Measurements from ENCODE around the gene RCCD1.

RCCD1 gene

DNA sequence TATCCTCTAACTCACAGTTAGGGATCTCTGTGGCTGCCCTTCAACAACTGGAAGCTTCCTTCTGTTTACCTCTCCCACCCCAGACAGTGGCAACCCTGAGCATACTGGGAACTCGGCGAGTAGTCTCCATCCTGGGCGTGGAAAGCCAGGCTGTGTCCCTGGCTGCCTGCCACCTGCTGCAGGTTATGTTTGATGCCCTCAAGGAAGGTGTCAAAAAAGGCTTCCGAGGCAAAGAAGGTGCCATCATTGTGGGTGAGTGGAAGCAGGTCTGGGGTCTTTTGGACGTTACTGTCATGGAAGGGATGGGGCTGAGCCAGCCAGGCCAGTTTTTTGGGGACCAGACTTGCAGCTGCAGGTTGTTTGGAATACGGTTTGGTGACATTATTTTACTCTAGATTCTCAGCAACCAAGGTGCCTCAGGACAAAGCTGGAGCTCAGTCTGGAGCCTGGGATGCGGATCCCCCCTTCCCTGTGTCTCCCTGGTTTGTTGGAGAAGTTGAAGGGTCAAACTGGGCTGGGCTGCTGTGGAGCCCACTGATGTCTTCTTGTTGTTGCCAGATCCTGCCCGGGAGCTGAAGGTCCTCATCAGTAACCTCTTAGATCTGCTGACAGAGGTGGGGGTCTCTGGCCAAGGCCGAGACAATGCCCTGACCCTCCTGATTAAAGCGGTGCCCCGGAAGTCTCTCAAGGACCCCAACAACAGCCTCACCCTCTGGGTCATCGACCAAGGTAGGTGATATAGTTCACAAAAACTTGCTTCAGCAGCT is 12.1 kb upstream of the RCCD1 start:
- no peak for DNase-seq (ENCODE audit: low read depth)

DNA sequence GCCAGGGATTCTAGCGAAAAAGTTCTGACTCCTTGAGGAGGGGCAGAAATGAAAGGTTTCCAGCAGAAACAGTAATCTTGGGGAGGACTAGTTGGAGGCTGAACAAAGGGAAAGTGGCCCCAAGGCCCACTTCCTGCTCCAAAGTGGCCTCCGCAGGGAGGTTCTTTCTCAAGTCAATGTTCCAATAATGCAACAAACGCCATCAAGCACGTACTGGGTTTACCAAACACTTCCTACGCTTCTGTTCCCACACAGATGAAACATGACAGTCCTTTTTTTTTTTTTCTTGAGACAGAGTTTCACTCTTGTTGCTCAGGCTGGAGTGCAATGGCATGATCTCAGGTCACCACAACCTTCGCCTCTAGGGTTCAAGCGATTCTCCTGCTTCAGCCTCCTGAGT is 9.6 kb upstream of the RCCD1 start:
- no peak for DNase-seq (ENCODE audit: low read depth)

DNA sequence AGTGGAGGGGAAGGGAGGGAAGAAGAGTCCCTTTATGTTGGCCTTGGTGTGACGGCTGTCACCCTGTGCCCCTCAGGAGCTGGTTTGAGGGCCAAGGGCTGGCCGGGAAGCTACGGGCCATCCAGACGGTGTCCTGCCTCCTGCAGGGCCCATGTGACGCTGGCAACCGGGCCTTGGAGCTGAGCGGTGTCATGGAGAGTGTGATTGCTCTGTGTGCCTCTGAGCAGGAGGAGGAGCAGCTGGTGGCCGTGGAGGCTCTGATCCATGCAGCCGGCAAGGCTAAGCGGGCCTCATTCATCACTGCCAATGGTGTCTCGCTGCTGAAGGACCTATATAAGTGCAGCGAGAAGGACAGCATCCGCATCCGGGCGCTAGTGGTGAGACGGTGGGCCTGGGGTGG is 8.1 kb upstream of the RCCD1 start:
- no peak for DNase-seq (ENCODE audit: low read depth)

DNA sequence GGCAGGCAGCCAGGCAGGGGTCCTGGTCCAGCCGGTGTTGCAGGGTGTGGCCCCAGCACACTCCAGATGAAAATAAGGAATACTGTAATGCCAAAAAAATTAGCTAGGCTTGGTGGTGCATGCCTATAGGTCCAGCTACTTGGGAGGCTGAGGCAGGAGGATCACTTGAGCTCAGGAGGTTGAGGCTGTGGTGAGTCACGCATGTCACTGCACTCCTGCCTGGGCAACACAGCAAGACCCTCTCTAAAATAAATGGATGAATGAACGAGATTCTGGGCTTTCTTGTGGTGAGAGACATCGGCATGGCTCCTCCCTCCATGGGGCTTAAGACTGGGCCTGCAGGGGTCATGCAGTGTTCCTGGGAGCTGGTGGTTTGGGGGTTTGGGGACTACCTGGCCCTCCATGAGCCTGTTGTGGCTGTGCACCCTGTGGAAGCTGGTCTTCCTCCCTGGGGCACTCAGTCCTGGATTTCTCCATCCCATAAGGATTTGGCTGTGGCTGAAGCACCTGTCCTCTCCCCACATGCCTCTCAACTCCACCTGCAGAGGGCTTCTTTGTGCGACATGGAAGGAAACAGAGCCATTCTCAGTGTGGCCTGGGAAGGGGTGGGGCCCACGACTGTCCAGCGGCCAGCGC is 7.6 kb upstream of the RCCD1 start:
- no peak for DNase-seq (ENCODE audit: low read depth)

DNA sequence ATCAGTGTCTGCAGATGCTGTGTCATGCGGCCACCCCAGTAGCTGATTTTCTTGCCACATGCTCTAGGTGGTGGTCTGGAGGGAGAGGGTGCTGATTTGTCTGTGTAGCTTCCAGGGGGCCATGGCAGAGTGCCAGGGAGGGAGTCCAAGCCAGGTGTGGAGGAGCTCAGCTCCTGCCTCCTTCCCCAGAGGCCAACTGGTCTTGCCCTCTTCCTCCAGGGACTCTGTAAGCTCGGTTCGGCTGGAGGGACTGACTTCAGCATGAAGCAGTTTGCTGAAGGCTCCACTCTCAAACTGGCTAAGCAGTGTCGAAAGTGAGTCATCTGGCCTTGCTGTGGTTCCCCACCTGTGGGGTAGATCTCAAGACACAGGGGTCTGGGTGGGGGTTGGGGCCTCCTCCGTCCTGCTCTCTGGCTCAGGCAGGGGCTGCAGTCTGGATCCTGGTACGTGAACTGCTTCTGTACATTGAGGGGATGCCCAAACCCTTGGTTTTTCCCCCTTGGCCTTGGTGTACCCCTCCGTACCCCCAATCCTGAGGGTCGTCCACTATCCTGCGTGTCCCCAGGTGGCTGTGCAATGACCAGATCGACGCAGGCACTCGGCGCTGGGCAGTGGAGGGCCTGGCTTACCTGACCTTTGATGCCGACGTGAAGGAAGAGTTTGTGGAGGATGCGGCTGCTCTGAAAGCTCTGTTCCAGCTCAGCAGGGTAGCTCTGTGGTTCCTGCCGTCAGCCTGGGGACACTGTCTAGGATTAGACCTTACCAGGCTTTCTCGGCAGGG is 6.9 kb upstream of the RCCD1 start:
- DNase-seq (ENCODE audit: low read depth), result no peak

DNA sequence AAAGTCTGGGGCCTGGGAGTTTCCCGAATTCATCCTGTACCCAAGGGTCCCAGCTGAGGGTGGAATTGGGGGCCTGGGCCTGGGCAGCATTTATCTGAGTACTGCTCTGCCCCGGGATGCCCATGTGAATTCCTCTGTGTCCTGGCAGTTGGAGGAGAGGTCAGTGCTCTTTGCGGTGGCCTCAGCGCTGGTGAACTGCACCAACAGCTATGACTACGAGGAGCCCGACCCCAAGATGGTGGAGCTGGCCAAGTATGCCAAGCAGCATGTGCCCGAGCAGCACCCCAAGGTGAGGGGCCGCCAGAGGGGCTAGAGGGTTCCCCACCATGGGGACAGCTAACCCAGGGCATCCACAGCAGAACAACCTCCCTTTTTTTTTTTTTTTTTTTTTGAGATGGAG is 6.2 kb upstream of the RCCD1 start:
- DNase-seq (ENCODE audit: low read depth), result no peak

DNA sequence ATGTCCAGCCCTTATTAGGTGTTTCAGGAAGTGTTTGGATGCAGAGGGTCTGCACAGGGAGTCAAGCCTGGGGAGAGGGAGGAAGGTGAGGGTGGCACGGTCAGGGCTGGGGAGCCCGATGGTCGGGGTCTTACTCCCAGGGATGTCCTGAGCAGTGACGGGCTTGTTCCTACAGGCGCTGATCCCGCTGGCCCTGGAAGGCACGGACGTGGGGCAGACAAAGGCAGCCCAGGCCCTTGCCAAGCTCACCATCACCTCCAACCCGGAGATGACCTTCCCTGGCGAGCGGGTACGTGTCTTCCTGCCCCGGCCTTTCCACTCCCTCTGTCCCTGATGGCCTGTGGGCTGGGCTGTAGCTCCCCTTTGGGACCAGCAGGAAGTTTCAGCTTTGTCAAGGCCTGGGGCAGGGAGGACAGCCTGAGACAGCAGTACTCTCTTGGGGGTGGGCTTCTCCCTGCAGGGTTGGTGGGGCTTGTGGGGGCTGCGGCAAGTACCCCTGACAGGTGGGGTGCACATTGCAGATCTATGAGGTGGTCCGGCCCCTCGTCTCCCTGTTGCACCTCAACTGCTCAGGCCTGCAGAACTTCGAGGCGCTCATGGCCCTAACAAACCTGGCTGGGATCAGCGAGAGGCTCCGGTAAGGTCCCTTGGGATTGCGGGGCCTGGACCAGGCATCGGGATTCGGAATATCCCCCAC is 4.6 kb upstream of the RCCD1 start:
- DNase-seq (ENCODE audit: low read depth), result no peak

DNA sequence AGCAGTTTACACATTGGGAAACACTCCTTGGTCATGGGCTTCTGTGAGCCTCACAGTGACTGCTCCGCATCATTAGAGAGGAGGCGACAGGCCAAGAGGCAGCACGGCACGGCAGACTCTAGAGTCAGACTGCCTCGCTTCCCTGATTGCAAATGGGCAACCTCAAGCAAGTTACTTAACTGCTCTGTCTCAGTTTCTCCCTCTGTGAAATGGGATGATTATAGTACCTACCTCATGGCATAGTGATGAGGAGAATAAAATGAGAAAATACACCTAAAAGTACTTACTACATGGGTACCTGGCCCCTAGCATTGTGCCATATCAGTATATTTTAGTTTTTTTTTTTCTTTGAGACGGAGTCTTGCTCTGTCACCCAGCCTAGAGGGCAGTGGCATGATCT is 4.0 kb upstream of the RCCD1 start:
- DNase-seq (ENCODE audit: low read depth), result no peak

DNA sequence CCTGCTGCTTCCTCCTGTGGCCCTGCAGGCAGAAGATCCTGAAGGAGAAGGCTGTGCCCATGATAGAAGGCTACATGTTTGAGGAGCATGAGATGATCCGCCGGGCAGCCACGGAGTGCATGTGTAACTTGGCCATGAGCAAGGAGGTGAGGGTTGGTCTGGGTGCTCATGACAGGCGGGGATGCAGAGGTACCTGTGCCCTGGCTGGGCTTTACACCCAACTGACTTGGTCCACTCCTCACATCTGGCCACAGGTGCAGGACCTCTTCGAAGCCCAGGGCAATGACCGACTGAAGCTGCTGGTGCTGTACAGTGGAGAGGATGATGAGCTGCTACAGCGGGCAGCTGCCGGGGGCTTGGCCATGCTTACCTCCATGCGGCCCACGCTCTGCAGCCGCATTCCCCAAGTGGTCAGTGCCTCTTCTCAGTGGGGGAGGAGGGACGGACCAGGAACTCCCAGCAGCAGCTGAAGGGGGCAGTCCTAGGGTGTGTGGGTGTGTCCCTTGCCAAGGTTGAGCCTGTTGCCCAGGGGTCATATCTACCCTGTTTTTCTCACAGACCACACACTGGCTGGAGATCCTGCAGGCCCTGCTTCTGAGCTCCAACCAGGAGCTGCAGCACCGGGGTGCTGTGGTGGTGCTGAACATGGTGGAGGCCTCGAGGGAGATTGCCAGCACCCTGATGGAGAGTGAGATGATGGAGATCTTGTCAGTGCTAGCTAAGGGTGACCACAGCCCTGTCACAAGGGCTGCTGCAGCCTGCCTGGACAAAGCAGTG is 1.6 kb upstream of the RCCD1 start:
- no peak for DNase-seq (ENCODE audit: low read depth)

DNA sequence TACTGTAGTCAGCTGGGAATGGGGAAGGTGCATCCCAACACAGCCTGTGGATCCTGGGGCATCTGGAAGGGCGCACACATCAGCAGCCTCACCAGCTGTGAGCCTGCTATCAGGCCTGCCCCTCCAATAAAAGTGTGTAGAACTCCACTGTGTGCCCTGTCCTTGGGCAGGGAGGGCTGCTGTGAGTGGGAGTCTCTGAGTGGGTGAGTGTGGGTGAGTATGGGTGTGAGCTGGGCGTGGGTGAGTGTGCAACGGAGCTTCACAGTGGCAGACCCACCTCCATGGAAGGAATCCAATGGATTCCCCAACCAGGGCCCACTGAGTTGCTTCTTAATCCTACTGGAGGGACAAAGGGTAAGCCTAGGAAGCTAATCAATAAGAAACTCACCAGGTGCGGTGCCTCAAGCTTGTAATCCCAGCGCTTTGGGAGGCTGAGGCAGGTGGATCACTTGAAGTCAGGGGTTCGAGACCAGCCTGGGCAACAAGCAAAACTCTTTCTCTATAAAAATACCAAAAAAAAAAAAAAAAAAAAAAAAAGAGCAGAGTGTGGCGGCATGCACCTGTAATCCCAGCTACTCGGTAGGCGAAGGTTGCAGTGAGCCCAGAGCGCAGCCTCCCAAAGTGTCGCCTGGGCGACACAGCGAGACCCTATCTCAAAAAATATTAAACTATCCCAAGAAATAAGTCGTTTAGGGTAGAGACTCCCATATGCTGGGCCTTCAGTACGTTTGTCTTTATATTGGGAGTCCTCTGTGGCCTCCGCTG is 555 bp upstream of the RCCD1 start:
- DNase-seq (ENCODE audit: low read depth), result no peak

DNA sequence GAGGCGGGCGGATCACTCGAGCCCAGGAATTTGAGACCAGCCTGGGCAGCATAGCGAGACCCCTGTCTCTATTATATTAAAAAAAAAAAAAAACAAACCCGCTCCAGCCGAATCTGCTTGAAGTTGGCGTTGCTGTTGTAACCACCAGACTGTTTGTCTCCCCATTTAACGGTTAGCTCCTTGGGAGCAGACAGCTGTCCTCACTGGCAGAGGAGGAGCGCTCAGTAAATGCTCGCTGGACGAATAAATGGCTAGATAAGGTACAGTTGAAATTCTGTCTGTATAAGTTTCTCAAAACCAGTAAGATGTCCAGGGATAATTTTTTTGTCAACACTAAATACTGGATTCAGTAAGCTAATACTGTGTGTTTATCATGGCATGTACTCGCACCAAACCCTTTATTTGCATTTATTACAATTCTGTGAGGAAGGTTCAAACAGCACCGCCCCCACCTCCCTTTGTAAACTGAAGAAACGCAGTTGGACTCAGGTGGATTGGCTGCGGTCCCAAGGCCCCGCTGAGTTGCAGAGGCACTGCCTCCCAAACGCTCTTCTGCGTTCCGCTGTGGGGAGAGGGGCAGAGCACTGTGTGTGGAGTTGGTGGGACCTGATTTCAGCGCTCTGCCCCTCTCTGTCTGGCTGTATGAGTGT is 1.1 kb downstream of the RCCD1 start:
- DNase-seq (ENCODE audit: low read depth), result no peak

DNA sequence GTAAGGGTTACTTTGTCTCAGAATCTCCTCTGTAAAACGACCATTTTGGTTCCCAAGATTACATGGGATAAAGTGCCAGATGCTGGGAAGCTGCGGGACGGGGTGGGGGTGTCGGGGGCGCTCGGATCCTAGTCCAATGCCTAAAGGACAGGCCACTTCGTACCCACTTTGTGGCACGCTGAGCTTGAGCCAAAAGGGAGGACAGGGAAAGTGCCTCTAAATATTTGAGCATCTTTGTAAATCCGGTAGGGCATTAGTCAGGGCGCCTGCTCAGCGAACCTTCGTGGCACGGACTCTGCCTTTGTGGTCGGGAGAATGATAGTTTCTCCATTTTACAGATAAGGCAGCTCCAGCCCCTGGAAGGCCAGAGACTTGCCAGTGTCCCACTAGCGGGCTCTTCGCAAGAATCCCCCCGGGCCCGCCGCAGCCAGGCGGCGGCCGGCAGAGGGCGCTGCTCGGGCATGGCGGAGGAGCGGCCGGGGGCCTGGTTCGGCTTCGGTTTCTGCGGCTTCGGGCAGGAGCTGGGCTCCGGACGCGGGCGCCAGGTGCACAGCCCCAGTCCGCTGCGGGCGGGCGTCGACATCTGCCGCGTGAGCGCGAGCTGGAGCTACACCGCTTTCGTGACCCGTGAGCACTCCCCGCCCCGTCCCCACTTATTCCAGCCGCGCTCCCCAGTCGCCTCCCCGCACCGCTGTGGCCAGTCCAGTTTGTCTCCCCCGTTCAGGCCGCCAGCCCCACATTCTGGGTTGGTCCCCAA is 1.8 kb downstream of the RCCD1 start:
- DNase-seq (ENCODE audit: low read depth), result peak; percentile 34

DNA sequence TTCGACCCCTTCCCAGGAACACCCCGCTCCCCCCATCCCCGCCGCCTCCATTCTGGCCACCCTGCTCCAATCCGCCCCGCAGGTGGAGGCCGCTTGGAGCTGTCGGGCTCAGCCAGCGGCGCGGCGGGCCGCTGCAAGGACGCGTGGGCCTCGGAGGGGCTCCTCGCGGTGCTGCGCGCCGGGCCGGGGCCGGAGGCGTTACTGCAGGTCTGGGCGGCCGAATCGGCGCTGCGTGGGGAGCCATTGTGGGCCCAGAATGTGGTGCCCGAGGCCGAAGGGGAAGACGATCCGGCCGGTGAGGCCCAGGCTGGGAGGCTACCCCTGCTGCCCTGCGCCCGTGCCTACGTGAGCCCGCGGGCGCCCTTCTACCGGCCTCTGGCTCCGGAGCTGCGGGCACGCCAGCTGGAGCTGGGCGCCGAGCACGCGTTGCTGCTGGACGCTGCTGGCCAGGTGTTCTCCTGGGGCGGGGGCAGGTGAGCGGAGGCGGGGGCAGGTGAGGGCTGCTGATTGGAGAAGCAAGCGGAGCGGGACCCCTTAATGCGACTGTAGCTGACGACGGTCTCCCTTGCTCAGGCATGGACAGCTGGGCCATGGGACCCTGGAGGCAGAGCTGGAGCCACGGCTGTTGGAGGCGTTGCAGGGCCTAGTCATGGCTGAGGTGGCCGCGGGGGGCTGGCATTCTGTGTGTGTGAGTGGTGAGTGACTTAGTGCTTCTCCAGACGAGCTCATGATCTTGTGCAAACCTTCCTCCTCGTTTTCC is 2.5 kb downstream of the RCCD1 start:
- DNase-seq (ENCODE audit: low read depth), result no peak

DNA sequence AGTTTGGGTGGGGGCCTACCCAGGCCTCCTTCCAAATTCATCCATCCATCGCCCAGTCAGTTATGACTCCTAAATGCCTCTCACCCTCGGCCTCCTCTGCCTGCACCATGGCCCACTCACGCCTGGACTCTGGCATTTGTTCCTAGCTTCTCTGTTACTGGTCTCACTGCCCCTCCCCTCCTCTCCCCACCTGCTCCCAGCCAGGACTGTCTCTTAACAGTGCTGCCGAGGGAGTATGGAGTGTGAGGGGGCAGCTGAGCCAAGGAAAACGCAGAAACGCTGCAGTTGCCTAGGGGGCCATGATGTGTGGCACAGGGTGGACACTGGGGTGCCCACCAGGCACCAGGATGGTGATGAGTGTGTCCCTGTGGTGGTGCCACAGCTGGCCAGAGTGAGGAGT is 3.1 kb downstream of the RCCD1 start:
- DNase-seq (ENCODE audit: low read depth), result no peak

DNA sequence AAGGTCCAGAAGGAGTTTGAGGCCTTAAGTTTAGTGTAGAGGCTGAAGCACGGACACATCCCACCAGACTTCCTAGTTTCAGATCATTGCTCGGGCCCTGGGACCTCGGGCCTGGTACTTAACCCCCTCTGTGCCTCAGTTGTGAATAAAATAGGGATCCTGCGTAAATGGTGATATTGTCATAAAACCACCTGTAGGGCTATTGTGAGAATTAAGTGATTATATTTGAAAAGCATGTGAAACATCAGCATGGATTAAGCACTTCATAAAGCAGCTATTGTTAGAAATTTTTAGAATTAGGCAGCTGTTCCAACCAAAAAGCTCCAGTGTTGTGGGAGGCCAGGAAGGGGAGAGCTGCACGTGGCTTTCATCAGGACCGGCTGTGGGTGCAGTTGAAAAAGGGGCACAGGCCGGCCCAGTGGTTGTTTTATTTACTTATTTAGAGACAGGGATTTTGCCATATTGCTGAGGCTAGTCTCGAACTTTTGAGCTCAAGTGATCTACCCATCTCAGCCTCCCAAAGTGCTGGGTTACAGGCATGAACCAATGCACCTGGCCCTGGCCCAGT is 4.4 kb downstream of the RCCD1 start:
- no peak for DNase-seq (ENCODE audit: low read depth)

DNA sequence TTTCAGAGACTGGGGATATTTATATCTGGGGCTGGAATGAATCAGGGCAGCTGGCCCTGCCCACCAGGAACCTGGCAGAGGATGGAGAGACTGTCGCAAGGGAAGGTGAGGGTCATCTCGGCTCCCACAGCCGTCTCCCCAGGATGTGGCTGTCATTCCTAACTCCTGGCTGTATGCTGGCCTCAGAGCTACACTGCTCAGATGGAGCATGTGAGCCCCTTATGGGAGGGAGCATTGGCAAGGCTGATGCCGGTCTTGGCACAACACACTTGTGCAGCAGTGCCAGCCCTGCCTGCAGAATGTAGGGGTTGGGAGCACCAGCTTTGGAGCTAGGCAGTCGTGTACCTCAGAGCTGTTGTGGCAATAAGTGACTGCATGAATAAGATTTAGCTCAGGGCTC is 5.2 kb downstream of the RCCD1 start:
- DNase-seq (ENCODE audit: low read depth), result no peak

DNA sequence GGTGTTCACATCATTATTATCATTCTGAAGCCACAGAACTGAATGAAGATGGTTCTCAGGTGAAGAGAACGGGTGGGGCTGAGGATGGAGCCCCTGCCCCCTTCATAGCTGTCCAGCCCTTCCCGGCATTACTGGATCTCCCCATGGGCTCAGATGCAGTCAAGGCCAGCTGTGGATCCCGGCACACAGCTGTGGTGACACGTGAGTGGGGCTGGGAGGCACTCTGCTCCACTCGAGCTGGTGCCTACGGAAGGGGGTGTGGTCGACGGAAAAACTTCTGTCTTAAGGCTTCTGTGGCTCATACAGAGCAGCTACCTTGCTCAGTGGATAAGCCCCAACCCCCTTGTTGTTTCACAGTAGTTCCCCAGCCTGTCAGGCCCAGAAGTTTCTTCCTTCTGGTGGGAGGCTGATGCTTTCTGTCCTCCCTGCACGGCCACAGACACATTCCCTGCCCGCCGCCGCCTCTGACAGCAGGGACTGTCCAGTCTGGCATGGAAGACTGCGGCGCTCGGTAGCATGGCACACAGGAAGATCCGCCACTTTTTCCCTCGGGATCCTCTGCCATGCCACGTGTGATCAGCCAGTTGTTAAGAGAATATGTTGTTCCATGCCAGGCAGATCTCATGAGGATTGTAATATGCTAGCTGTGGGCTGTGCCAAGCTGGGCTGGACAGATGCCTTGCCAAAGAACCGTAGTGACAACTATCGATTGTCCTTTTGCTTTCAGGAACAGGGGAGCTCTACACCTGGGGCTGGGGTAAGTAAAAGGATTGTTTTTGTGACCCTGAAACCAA is 5.8 kb downstream of the RCCD1 start:
- no peak for DNase-seq (ENCODE audit: low read depth)

DNA sequence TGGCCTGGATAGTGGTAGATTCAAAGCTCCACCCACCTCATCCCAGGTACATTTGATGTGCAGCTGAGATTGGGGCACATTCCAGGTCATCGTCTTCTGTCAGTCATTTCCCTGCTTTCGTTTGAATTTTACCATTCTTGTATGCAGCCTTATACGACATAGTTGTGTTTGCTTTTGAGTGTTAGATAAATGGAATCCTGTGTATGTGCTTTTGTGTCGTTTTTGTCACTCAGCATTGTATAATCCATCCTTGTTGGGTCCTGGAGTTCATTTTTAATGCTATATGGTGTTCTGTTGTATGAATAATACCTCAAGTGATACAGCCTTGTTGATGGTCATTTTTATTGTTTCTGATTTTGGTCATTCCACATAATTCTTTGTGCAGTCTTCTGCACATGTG is 7.3 kb downstream of the RCCD1 start:
- no peak for DNase-seq (ENCODE audit: low read depth)

Measured in activated T-cell treated with anti-CD3 and anti-CD28 coated beads for 24 hours (primary cell).